Subcutaneous adipose tissue (tissue), 4 donors: ENCODE measurements around the gene GPR153. TPM values are rescaled to one million over a fixed set of nuclear protein-coding genes. Genes with fewer than 3 reads are reported as not detected.

Experiments
- CTCF ChIP-seq: fragments of 450-650 bp; IDR thresholded peaks from one replicate; pipeline ENCODE4 v1.5.1; 2016; ENCODE audit warnings: low read depth, mild to moderate bottlenecking, control low read depth, antibody characterized with exemption, moderate library complexity
- total RNA-seq, 4 donors: library from RNA; depleted of rRNA; stranded (reverse); fragments of >200 nt; gene quantifications; one replicate each; pipeline ENCODE4 v1.1.0, GENCODE V29; 2016

The GPR153 gene
- total RNA-seq, 4 donors from 2014 or later, result 8.2 to 37.9 (median 16.0) TPM

DNA sequence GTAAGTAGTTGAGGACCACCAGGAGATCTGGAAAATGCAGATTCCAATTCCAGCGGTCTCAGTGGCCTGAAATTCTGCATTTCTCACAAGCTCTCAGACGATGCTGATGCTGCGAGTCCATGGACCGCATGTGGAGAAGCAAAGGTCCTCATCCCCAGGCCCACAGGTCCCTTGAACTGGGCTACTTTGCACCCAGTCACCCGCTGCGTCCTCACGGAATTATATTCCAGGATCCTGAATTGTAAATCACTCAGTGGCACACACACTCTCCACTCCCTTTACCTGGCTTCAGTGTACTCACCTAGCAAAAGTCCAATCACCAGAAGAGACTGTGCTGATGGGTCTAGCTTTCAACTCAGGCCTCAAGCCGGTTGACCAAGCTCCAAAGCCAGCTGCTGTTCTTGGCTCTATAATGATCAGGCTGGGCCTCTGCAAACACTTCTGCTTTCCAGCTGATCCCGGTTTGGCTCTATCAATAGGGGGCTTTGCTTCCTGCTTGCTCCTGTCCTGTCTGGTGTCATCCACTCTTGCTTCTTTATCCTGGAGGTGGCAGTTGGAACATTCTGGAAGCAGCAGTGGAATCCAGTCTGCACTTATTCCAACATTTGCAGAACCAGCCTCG is 60.6 kb downstream of the GPR153 start:
- TF ChIP-seq CTCF, result no peak

DNA sequence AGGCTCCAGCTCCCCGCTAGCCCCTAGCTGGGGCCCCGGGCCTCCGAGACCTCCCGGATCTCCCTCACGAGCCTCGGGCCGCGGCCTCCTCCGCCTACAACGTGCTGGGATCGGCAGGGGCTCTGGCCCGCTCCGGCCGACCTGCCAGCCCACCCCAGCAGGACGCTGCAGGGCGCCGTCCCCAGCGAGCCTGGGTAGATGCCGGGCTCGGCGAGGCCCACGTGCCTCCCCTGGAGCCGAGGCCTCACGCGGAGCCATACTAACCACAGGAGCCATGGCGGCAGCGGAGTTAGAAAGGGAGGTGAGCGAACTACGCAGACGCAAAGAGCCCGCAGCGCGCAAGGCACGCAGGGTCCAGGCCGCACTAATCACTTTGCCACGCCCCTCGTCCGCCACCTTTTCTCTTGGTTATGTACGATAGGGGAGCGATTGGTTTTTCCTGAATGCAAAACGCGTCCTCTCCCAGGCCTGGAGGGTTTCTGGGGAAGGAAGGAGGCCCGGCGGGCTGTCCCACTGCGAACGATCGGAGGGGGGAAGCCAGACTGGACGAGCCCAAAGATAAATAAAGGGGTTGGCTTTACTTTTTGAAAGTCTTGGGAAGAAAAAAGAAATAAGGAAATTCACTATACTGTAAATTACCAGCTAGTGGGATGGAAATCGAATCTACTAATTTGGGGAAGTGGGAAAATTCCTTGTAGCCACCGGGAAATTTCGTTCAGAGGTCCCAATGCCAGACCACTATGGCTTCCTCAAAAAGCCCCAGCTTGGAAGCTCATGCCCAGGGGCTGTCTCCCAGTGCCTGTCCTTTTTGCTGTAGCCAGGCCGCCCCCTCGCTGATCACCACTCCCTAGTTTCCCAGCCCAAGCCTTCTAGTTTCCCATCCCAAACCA is 61.4 kb downstream of the GPR153 start, which contains the start of gene RPL22:
RPL22 (minus strand) TSS at position 298 of the 890 bp plus-strand sequence; CDS start at position 276, 22 bp downstream.
- TF ChIP-seq CTCF, result no peak

DNA sequence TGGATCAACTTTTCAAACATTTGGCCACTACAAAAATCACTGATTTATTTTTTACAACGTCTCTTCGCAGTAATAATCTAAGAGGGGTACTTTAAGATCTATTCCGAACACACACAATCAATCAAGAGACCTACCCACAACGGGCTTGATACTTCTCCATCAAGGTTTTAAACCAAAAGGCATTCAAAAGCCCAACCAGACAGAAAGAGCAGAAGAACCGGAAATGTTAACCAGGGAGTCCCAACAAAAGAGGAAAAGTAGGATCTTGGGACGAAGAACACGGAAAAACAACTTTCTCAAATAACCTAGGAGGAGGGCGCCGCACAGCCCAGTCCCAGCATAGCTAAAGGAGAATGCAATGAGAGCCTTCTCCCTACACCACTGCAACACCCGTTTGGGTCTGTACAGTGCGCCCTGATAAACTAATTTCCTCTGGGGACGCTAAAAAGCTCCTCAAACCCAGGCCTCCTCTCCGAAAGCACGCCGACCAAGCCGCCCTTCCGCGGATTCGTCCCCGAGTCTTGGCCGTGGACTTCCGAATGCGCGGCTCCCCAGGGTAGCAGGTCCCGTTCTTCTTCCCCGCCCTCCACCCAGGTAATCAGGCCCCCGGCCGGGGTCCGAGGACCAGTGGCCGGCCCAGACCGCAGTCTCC is 62.1 kb downstream of the GPR153 start:
- TF ChIP-seq CTCF, result no peak

- TF ChIP-seq CTCF, result no peak
These were observed 63.0 kb downstream of the GPR153 start for GRCh38 chr1:6197746-6198427.

Other genes starting within 250 kb of the GPR153 start
- 10 to 100 TPM; 10.2 to 48.6 (median 18.2) TPM for gene KCNAB2, start 215.2 kb downstream of the GPR153 start, total RNA-seq
- gene CHD5, start 80.8 kb downstream of the GPR153 start, total RNA-seq, result under 1 TPM in 3 of 4 donors, not detected in 1; 0.19 to 0.49 (median 0.22) TPM
- 100 to 1,000 TPM; 149 to 243 (median 178) TPM for gene RPL22, start 61.5 kb downstream of the GPR153 start, total RNA-seq
- gene RNF207, start 55.0 kb downstream of the GPR153 start, total RNA-seq, result 1 to 10 TPM; 3.6 to 8.4 (median 5.9) TPM
- gene ICMT, start 25.1 kb downstream of the GPR153 start, total RNA-seq, result 10 to 100 TPM; 48.1 to 72.7 (median 59.5) TPM
- gene HES3, start 16.9 kb downstream of the GPR153 start, total RNA-seq, result not detected
- gene ACOT7, start 132.7 kb upstream of the GPR153 start, total RNA-seq, result 10 to 100 TPM in 2 of 4 donors, 1 to 10 TPM in 2; 7.5 to 14.3 (median 9.8) TPM
- gene HES2, start 158.8 kb upstream of the GPR153 start, total RNA-seq, result under 1 TPM in 3 of 4 donors, not detected in 1; under 0.01 to 0.19 (median 0.17) TPM
- 1 to 10 TPM in 1 of 4 donors, under 1 TPM in 1, not detected in 2; 0.22 to 1.4 TPM for gene ESPN, start 163.7 kb upstream of the GPR153 start, total RNA-seq
- gene TNFRSF25, start 205.1 kb upstream of the GPR153 start, total RNA-seq, result 10 to 100 TPM in 1 of 4 donors, 1 to 10 TPM in 3; 2.1 to 11.5 (median 5.7) TPM
- 10 to 100 TPM in 1 of 4 donors, 1 to 10 TPM in 3; 2.4 to 15.4 (median 3.6) TPM for gene PLEKHG5, start 230.6 kb upstream of the GPR153 start, total RNA-seq